GM12878 (cell line): Measurements from ENCODE around the gene ATAD3A. TPM values are rescaled to one million over a fixed set of nuclear protein-coding genes. Genes with fewer than 3 reads are reported as not detected.

Experiments used
- ATAC-seq: fragments of 200-7000 bp; cut with Tn5 transposase; 3 replicates; pipeline ENCODE4 v1.9.1; 2020; ENCODE audit warnings: mild to moderate bottlenecking, moderate library complexity
- BruUV-seq: library from RNA; stranded (reverse); fragments of 400-500 nt; replicated peaks from 2 replicates; lab custom pipeline; 2021; lab: Mats Ljungman, UMichigan
- CTCF ChIA-PET: fragments of 300-600 bp; sonication (Branson Sonifier 250); formaldehyde crosslinking; extraction: SDS; loops from one replicate; lab custom pipeline; 2021; ENCODE audit warnings: inconsistent platforms; lab: Yijun Ruan, JAX
- POLR2A ChIA-PET: fragments of 350-600 bp; formaldehyde crosslinking; extraction: SDS; loops from one replicate; lab custom pipeline; 2021; ENCODE audit warnings: inconsistent platforms; lab: Charles Lee
- RAD21 ChIA-PET: fragments of 300-600 bp; sonication (Branson Sonifier 250); formaldehyde crosslinking; loops from one replicate; lab custom pipeline; 2023; ENCODE audit warnings: antibody characterized with exemption; ENCODE audit not compliant: unreplicated experiment; lab: Charles Lee
- SMC1A ChIA-PET: fragments of 300-600 bp; sonication (Branson Sonifier 250); formaldehyde crosslinking; loops from one replicate; lab custom pipeline; 2023; ENCODE audit not compliant: unreplicated experiment, uncharacterized antibody; lab: Charles Lee
- DNase-seq: peaks from one replicate; pipeline ENCODE4 v3.0.0-alpha.2; 2011; ENCODE audit warnings: low read depth, low spot score
- FAIRE-seq: peaks from 3 replicates; lab custom pipeline; 2011; peaks lifted over from hg19 to GRCh38; lab: Jason Lieb, UNC
- H2AFZ ChIP-seq: 2 replicates; pipeline ENCODE4 v1.6.0; 2011; ENCODE audit warnings: low read depth, low read length, control low read depth; ENCODE audit not compliant: control insufficient read depth
- H3K27ac ChIP-seq: 2 replicates; pipeline ENCODE4 v1.5.1; 2011; ENCODE audit warnings: control low read depth; ENCODE audit not compliant: control insufficient read depth, insufficient read depth
- H3K27me3 ChIP-seq, 2 experiments: replicated peaks in 1 of 2; 2 replicates each; pipeline versions ENCODE4 v1.6.0 to v1.6.1; 2011; ENCODE audit warnings: low read length in 1 of 2; ENCODE audit not compliant: control insufficient read depth in 2 of 2, insufficient read depth in 2 of 2
- H3K36me3 ChIP-seq, 2 experiments: 2 replicates each; pipeline ENCODE4 v1.5.1; 2011; ENCODE audit warnings: low read length in 1 of 2; ENCODE audit not compliant: control insufficient read depth in 2 of 2, insufficient read depth in 2 of 2
- H3K4me1 ChIP-seq: 2 replicates; pipeline ENCODE4 v1.6.1; 2011; ENCODE audit warnings: mild to moderate bottlenecking, low read length, moderate library complexity, mixed read lengths; ENCODE audit not compliant: control insufficient read depth, insufficient read depth
- H3K4me2 ChIP-seq: 2 replicates; pipeline ENCODE4 v1.6.0; 2011; ENCODE audit warnings: control low read depth; ENCODE audit not compliant: control insufficient read depth, insufficient read depth
- H3K4me3 ChIP-seq: fragments of 200-600 bp; sonication (generic); 2 replicates; pipeline ENCODE4 v1.5.1; 2016
- H3K79me2 ChIP-seq: 2 replicates; pipeline ENCODE4 v1.6.0; 2011; ENCODE audit warnings: low read length; ENCODE audit not compliant: control insufficient read depth, insufficient read depth
- H3K9ac ChIP-seq: 2 replicates; pipeline ENCODE4 v1.8.0; 2011; ENCODE audit warnings: low read length, control low read depth, mixed read lengths; ENCODE audit not compliant: control insufficient read depth, insufficient read depth
- H3K9me3 ChIP-seq: replicated peaks from 3 replicates; pipeline ENCODE4 v1.5.1; 2011; ENCODE audit warnings: mild to moderate bottlenecking, low read length; ENCODE audit not compliant: control insufficient read depth, insufficient read depth
- H4K20me1 ChIP-seq: 2 replicates; pipeline ENCODE4 v1.6.0; 2011; ENCODE audit not compliant: control insufficient read depth, insufficient read depth
- E2F8 ChIP-seq: fragments of 450-650 bp; IDR thresholded peaks from 2 replicates; pipeline ENCODE4 v1.6.1; 2018; ENCODE audit warnings: mild to moderate bottlenecking, low read depth, moderate library complexity; ENCODE audit not compliant: partially characterized antibody
- MLLT1 ChIP-seq: fragments of 450-650 bp; IDR thresholded peaks from 2 replicates; pipeline ENCODE4 v1.6.1; 2016; ENCODE audit warnings: mild to moderate bottlenecking
- MYC ChIP-seq: IDR thresholded peaks from 2 replicates; pipeline ENCODE4 v1.6.1; 2011; ENCODE audit warnings: mild to moderate bottlenecking, low read length, moderate library complexity, inconsistent platforms; ENCODE audit not compliant: insufficient read depth, insufficient replicate concordance, insufficient read length, severe bottlenecking
- RAD51 ChIP-seq: fragments of 450-650 bp; IDR thresholded peaks from 2 replicates; pipeline ENCODE4 v1.6.1; 2016; ENCODE audit warnings: moderate library complexity, mild to moderate bottlenecking, inconsistent platforms
- SREBF2 ChIP-seq: IDR thresholded peaks from 2 replicates; pipeline ENCODE4 v1.6.1; 2012; ENCODE audit warnings: mild to moderate bottlenecking, low read length
- TBL1XR1 ChIP-seq: IDR thresholded peaks from 2 replicates; pipeline ENCODE4 v1.6.1; 2012; ENCODE audit warnings: low read depth, low read length, improper control_type of control experiment
- WGBS: methylation state at CpG from one replicate; pipeline ENCODE4 v1.1.6; 2016; ENCODE audit warnings: low lambda C conversion rate; ENCODE audit not compliant: insufficient replicate concordance, insufficient coverage; ENCODE audit errors: missing lambda C conversion rate; 5-methylcytosine and 5-hydroxymethylcytosine counted together
- in situ Hi-C: fragments of 300-500 bp; cut with MboI; formaldehyde crosslinking; loops from 9 replicates; pipeline ENCODE4 v1.14.3; 2018; ENCODE audit warnings: mixed read lengths
- intact Hi-C: fragments of 100-400 bp; cut with micrococcal nuclease; formaldehyde crosslinking; loops from one replicate; pipeline ENCODE4 v1.14.2; 2022; ENCODE audit not compliant: unreplicated experiment
- polyA plus RNA-seq, 11 experiments: library from polyadenylated mRNA; depleted of rRNA in 4 of 11; unstranded in 6 of 11; stranded (reverse) in 5 of 11; fragments of >200 nt; fragmentation: Nextera tagmentation in 4 of 11; fragmentation: Illumina TruSeq in 1 of 11; extraction: Ambion mirVana in 4 of 11; extraction: Trizol in 1 of 11; gene quantifications; 1 replicate in 1 of 11; 2 replicates in 10 of 11; pipeline versions ENCODE4 v1.2.1 to v1.2.3, GENCODE V29; 2011 to 2016; ENCODE audit warnings: inconsistent platforms in 2 of 11, missing spikeins in 2 of 11, low read depth in 1 of 11
- total RNA-seq, 4 experiments: library from RNA; depleted of rRNA in 3 of 4; stranded (reverse); fragments of >200 nt in 3 of 4; fragmentation: Illumina TruSeq in 1 of 4; extraction: Trizol in 1 of 4; gene quantifications; 2 replicates each; pipeline versions ENCODE4 v1.2.1 to v1.2.3, GENCODE V29; 2013 to 2021
- TF ChIP-seq, protein P1 (sequence below): IDR thresholded peaks from 2 replicates; pipeline ENCODE4 v1.6.1; 2011; ENCODE audit warnings: low read depth, mild to moderate bottlenecking, low read length, moderate library complexity, borderline replicate concordance; ENCODE audit errors: extremely low read depth
- TF ChIP-seq, protein P2 (sequence below): IDR thresholded peaks from 2 replicates; pipeline ENCODE4 v1.6.1; 2012; ENCODE audit warnings: low read depth, low read length, improper control_type of control experiment

The ATAD3A gene
- total and polyA plus RNA-seq, 10 of the 15 experiments (the other 5 are each of a cell fraction or from before 2014, with no cell fraction given) = 0.05 to 93.5 (median 38.9) TPM

GRCh38 chr1:1541956-1542765 lies 30.2 kb downstream of the ATAD3A start (continued):
- no peak for TF ChIP-seq MYC

GRCh38 chr1:1542766-1543705 lies 31.1 kb downstream of the ATAD3A start:
- TF ChIP-seq SREBF2 (no peak), TBL1XR1 (no peak), MLLT1 (no peak), E2F8 (no peak), RAD51 (no peak)
- TF ChIP-seq, protein P1, sequence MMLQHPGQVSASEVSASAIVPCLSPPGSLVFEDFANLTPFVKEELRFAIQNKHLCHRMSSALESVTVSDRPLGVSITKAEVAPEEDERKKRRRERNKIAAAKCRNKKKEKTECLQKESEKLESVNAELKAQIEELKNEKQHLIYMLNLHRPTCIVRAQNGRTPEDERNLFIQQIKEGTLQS = no peak
- TF ChIP-seq, protein P2, sequence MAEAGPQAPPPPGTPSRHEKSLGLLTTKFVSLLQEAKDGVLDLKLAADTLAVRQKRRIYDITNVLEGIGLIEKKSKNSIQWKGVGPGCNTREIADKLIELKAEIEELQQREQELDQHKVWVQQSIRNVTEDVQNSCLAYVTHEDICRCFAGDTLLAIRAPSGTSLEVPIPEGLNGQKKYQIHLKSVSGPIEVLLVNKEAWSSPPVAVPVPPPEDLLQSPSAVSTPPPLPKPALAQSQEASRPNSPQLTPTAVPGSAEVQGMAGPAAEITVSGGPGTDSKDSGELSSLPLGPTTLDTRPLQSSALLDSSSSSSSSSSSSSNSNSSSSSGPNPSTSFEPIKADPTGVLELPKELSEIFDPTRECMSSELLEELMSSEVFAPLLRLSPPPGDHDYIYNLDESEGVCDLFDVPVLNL = no peak
- ATAC-seq (no peak), FAIRE-seq (no peak), DNase-seq (no peak)
- in situ Hi-C loops = no loop called here
- WGBS = 80% methylated on average over 43 of the region's 45 CpGs
- SMC1A ChIA-PET = no interaction called here
- POLR2A ChIA-PET = no interaction called here
- Histone ChIP-seq H3K36me3 (no peaks in the 10 kb centered on the region; a peak in 2 of 4 replicates), H2AFZ (no peak overlapping the region), H3K4me2 (no peak overlapping the region), H3K9me3 (no peaks in the 10 kb centered on the region), H3K9ac (no peak overlapping the region), H3K27ac (no peak overlapping the region), H3K27me3 (no peaks in the 10 kb centered on the region), H3K4me1 (no peaks in the 10 kb centered on the region), H3K79me2 (no peaks in the 10 kb centered on the region), H4K20me1 (no peaks in the 10 kb centered on the region), H3K4me3 (no peak overlapping the region)
- BruUV-seq = no TSS peak
- CTCF ChIA-PET = no interaction called here
- intact Hi-C loops = no loop called here
- RAD21 ChIA-PET = no interaction called here
